ENCODE results near the gene CDH5.

Gene CDH5

GRCh38 chr16:66405057-66405783 lies 38.7 kb downstream of the CDH5 start:
- TF ChIP-seq CTCF (IDR thresholded peaks at IDR 0.05; ENCODE audit: insufficient read depth, low read length, poor library complexity, severe bottlenecking) (no peak), EZH2phosphoT487 (conservative IDR thresholded peaks at IDR 0.05; ENCODE audit: low read length) (no peak)
- Histone ChIP-seq H2AFZ (ENCODE audit: low read depth, low read length, severe bottlenecking) (no peak overlapping the region), H3K9me2 (replicated peaks; ENCODE audit: insufficient read depth, low read length) (no peaks in the 10 kb centered on the region)

GRCh38 chr16:66406534-66407221 lies 40.2 kb downstream of the CDH5 start:
- H3K27me3 ChIP-seq (ENCODE audit: low read length), result no peaks in the 10 kb centered on the region
- H3K79me2 ChIP-seq (ENCODE audit: insufficient read depth, low read length), result no peaks in the 10 kb centered on the region
- H3K4me3 ChIP-seq (ENCODE audit: insufficient read depth, low read length, poor library complexity, severe bottlenecking), result no peak overlapping the region
- TF ChIP-seq EZH2phosphoT487 (conservative IDR thresholded peaks at IDR 0.05; ENCODE audit: low read length), result no peak
- TF ChIP-seq CTCF (IDR thresholded peaks at IDR 0.05; ENCODE audit: insufficient read depth, low read length, poor library complexity, severe bottlenecking), result peak; percentile 69
- no peaks in the 10 kb centered on the region for H3K9me2 ChIP-seq (replicated peaks; ENCODE audit: insufficient read depth, low read length)
- no peak overlapping the region for H3K4me2 ChIP-seq (ENCODE audit: low read depth, low read length, poor library complexity, severe bottlenecking)
- no peak overlapping the region for H3K27ac ChIP-seq (ENCODE audit: low read depth, low read length)
- no peaks in the 10 kb centered on the region for H3K36me3 ChIP-seq (ENCODE audit: low read length)
- no peaks in the 10 kb centered on the region for H4K20me1 ChIP-seq (ENCODE audit: low read depth, low read length)
- no peak overlapping the region for H2AFZ ChIP-seq (ENCODE audit: low read depth, low read length, severe bottlenecking)
- no peaks in the 10 kb centered on the region for H3K9me3 ChIP-seq (ENCODE audit: insufficient read depth, low read length)
- no peak overlapping the region for H3K9ac ChIP-seq (ENCODE audit: low read length)
- no peaks in the 10 kb centered on the region for H3F3A ChIP-seq (ENCODE audit: insufficient read depth)

More at GRCh38 chr16:66405057-66405783, 38.7 kb downstream of the CDH5 start:
- H3K36me3 ChIP-seq (ENCODE audit: low read length), result no peaks in the 10 kb centered on the region
- no peaks in the 10 kb centered on the region for H3K27me3 ChIP-seq (ENCODE audit: low read length)
- H3K27ac ChIP-seq (ENCODE audit: low read depth, low read length), result no peak overlapping the region
- no peaks in the 10 kb centered on the region for H3K9me3 ChIP-seq (ENCODE audit: insufficient read depth, low read length)
- H3K4me2 ChIP-seq (ENCODE audit: low read depth, low read length, poor library complexity, severe bottlenecking), result no peak overlapping the region
- H3K79me2 ChIP-seq (ENCODE audit: insufficient read depth, low read length), result no peaks in the 10 kb centered on the region
- H3F3A ChIP-seq (ENCODE audit: insufficient read depth), result no peaks in the 10 kb centered on the region
- H4K20me1 ChIP-seq (ENCODE audit: low read depth, low read length), result no peaks in the 10 kb centered on the region
- no peak overlapping the region for H3K4me3 ChIP-seq (ENCODE audit: insufficient read depth, low read length, poor library complexity, severe bottlenecking)
- H3K9ac ChIP-seq (ENCODE audit: low read length), result no peak overlapping the region

- H3K27me3 ChIP-seq (ENCODE audit: low read length), result no peaks in the 10 kb centered on the region
- no peak overlapping the region for H3K9ac ChIP-seq (ENCODE audit: low read length)
- TF ChIP-seq EZH2phosphoT487 (conservative IDR thresholded peaks at IDR 0.05; ENCODE audit: low read length) (no peak), CTCF (IDR thresholded peaks at IDR 0.05; ENCODE audit: insufficient read depth, low read length, poor library complexity, severe bottlenecking) (no peak)
- H3K27ac ChIP-seq (ENCODE audit: low read depth, low read length), result no peak overlapping the region
- H3K9me3 ChIP-seq (ENCODE audit: insufficient read depth, low read length), result no peaks in the 10 kb centered on the region
- H4K20me1 ChIP-seq (ENCODE audit: low read depth, low read length), result no peaks in the 10 kb centered on the region
- no peak overlapping the region for H3K4me2 ChIP-seq (ENCODE audit: low read depth, low read length, poor library complexity, severe bottlenecking)
- no peaks in the 10 kb centered on the region for H3K79me2 ChIP-seq (ENCODE audit: insufficient read depth, low read length)
- no peak overlapping the region for H2AFZ ChIP-seq (ENCODE audit: low read depth, low read length, severe bottlenecking)
- no peak overlapping the region for H3K4me3 ChIP-seq (ENCODE audit: insufficient read depth, low read length, poor library complexity, severe bottlenecking)
- no peaks in the 10 kb centered on the region for H3K9me2 ChIP-seq (replicated peaks; ENCODE audit: insufficient read depth, low read length)
- no peaks in the 10 kb centered on the region for H3F3A ChIP-seq (ENCODE audit: insufficient read depth)
- H3K36me3 ChIP-seq (ENCODE audit: low read length), result no peaks in the 10 kb centered on the region
These were observed 41.9 kb downstream of the CDH5 start for GRCh38 chr16:66408163-66409048.

Data from SU-DHL-6 (cell line).